ENCODE measurements around the gene ZDHHC5.

DNA sequence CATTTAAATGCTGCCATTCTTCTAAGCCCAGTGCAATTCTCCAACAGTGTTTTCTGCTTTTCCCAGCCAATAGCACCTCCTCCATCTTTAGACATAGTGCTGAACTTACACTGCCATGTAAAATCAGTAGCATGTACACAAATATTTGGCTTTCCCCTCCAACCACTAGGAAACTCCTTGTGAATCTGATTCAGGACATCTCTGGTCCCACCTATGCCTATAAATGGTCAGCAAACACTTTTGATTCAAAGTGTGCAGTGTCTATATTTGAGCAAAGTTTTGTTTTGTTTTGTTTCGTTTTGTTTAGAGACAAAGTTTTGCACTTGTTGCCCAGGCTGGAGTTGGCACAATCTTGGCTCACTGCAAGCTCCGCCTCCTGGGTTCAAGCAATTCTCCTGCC, 43.0 kb upstream of the ZDHHC5 start:
- TF ChIP-seq, protein P1, sequence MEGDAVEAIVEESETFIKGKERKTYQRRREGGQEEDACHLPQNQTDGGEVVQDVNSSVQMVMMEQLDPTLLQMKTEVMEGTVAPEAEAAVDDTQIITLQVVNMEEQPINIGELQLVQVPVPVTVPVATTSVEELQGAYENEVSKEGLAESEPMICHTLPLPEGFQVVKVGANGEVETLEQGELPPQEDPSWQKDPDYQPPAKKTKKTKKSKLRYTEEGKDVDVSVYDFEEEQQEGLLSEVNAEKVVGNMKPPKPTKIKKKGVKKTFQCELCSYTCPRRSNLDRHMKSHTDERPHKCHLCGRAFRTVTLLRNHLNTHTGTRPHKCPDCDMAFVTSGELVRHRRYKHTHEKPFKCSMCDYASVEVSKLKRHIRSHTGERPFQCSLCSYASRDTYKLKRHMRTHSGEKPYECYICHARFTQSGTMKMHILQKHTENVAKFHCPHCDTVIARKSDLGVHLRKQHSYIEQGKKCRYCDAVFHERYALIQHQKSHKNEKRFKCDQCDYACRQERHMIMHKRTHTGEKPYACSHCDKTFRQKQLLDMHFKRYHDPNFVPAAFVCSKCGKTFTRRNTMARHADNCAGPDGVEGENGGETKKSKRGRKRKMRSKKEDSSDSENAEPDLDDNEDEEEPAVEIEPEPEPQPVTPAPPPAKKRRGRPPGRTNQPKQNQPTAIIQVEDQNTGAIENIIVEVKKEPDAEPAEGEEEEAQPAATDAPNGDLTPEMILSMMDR (IDR thresholded peaks at IDR 0.05 in 2 of 3, conservative IDR thresholded peaks at IDR 0.05 in 1 of 3; ENCODE audit: borderline replicate concordance in 1 of 3, insufficient read depth in 1 of 3, low read depth in 2 of 3, low read length in 2 of 3) = no peak
- TF ChIP-seq SIN3A (IDR thresholded peaks at IDR 0.05; ENCODE audit: low read depth) (no peak), YY1 (IDR thresholded peaks at IDR 0.05; ENCODE audit: extremely low read depth, insufficient replicate concordance, low read depth, low read length) (no peak), POLR2A (IDR thresholded peaks at IDR 0.05; ENCODE audit: borderline replicate concordance, extremely low read depth, insufficient read depth, insufficient read length) (no peak)

All from HCT116 (cell line).